AG20443 (cell line): Measurements from ENCODE around the gene FLYWCH2.
"Not testable (repeated sequence)": the region's sequence is repeated elsewhere in the genome, so short reads cannot be mapped to it uniquely, and the experiment has no call there.

Source experiments
- DNase-seq: peaks from one replicate; pipeline ENCODE4 v3.0.0; 2012; ENCODE audit warnings: low spot score, mixed read lengths

Gene FLYWCH2

DNA sequence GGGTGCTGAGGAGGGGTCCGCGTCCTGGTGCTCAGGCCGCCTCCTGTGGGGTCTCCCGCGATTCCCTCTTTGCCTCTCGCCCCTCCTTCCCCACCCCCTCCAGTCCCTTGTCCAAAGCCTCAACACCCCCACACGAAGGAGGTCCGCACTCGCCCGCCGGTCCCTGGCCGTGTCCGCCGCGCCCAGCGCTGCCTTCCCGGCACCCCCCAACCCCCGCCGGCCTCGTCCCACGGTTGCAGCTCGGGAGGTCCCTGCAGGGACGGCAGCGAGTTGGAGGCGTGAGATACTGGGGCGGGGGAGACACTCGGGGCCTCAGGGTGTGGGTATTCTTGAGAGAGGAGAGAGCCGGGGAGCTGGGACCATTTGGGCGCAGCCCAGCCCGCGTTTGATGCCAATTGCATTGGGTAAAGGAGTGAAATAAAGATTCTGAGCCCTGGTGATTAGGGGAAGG, 468 bp downstream of the FLYWCH2 start:
- DNase-seq = peak; percentile 44

DNA sequence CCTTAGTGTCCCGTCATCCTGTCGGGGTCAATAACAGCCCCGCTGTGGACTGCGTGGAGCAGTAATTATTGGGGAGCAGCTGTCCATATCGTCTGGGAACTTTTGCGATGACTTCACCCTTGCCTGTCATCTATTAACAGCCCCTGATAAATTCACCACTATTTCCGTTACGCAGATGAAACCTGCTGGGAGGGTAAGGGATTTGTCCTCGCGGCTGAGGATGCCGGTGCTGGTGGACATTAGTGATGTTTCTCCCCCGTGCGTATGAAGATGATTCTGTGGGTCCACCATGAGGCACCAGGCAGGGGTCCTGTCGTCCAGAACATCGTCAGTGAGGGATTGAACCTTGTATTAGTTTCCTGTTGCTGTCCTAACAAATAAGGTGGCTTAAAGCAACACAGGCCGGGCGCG, 1.0 kb downstream of the FLYWCH2 start:
- DNase-seq = no peak

- DNase-seq = no peak
Measured at GRCh38 chr16:2894231-2894630, 11.2 kb downstream of the FLYWCH2 start.

- no peak for DNase-seq
Measured at GRCh38 chr16:2895813-2896212, 12.8 kb downstream of the FLYWCH2 start.

DNA sequence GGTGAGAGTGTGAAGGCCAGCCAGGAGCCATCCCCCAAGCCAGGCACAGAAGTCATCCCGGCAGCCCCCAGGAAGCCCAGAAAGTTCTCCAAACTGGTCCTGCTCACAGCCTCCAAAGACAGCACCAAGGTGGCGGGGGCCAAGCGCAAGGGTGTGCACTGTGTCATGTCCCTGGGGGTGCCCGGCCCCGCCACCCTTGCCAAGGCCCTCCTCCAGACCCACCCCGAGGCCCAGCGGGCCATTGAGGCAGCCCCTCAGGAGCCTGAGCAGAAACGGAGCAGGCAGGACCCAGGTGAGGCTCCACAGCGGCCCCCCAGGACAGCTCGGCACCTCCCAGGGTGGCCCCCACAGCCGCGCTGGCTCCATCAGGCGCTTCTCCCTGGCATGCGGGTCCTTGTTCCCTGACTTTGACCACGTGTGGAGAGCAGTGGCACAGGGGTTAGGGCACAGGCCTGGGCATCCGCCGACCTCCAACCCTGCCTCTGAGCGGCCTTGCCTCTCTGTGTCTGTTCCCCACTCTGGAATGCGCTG, 13.5 kb downstream of the FLYWCH2 start:
- DNase-seq = no peak

DNA sequence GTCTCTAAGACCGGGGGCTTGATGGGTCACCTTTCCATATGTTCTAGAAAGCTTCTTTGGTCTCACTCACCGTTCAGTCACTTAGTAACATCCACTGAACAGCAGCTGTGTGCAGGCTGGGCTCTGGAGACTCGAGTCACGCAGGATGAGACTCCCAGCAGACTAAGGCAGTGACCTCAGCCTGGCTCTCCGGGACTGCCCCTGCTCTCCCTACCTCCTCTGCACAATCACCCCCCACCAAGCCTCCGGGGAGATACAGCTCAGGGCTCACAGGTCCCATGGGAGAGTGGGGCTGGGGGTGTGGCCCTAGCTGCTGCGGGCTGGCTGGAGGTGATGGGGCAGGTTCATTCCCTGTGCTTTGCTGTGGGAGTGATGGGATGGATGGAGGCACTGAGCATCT, 14.1 kb downstream of the FLYWCH2 start:
- no peak for DNase-seq

DNA sequence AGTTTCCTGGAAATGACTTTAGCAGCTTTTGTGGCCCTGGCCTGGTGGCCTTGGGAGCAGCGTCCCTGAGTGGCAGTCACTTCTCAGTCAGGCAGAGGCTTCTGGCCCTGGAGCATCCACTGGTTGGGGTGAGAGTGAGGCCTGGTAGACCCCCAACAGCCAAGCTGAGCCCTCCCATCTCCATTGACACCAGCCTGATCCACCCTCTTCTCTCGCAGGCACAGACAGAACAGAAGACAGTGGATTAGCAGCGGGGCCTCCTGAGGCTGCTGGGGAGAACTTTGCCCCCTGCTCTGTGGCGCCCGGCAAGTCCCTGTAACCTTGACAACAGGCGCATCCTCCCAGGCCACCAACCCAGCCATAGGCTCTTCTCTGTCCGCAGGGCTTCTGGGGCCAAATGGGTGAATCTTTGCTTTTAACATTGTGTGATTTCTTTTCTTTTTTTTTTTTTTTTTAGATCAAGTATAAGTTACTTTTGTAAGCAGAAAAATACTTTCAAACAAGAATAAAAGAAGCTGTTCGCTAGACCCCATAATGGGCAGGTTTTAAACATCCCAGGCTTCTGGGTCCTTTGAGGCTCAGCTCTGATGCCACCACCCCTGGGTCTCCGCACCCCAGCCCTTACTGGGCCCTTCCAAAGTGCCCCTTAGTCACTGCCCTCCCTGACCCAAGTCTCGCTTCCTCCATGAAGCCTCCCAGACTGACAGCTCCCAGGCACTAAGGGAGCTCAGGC, 16.0 kb downstream of the FLYWCH2 start:
- DNase-seq = no peak

GRCh38 chr16:2899564-2900072, 16.6 kb downstream of the FLYWCH2 start:
- no peak for DNase-seq

GRCh38 chr16:2900526-2901075, 17.6 kb downstream of the FLYWCH2 start:
- DNase-seq = no peak

GRCh38 chr16:2902337-2903130, 19.5 kb downstream of the FLYWCH2 start:
- no peak for DNase-seq

- DNase-seq = peak; percentile 90
Measured at GRCh38 chr16:2904100-2904921, 21.3 kb downstream of the FLYWCH2 start.

DNA sequence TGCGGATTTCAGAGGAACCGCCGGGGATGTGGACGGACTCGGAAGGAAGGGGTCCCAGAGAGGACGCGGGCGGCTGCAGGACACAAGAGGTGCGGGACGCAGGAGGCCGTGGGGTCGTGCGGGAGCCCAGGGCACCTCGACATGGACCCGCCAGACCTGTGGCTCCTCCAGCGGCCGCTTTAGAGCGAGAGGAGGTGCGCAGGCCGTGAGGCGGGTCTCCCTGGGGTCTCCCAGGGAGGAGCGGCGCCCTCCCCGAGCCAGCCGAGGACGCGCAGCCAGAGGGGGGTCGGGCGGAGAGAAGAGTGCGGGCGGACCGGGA, 21.9 kb downstream of the FLYWCH2 start:
- DNase-seq = no peak

GRCh38 chr16:2905241-2905987, 22.4 kb downstream of the FLYWCH2 start:
- DNase-seq = peak; percentile 98

DNA sequence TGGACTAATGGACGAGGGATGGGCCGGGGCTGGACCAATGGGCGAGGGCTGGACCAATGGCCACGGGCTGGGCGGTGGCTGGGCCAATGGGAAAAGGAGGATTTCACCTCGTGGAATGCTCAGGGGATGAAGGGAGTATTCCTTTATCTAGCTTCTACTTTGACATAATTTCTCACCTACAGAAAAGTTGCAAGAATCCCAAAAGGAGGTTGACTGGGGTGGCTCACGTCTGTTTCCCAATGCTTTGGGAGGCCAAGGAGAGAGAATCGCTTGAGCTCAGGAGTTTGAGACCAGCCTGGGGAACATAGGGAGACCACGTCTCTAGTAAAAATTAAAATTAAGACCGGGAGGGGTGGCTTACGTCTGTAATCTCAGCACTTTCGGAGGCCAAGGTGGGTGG, 23.0 kb downstream of the FLYWCH2 start:
- no peak for DNase-seq

DNA sequence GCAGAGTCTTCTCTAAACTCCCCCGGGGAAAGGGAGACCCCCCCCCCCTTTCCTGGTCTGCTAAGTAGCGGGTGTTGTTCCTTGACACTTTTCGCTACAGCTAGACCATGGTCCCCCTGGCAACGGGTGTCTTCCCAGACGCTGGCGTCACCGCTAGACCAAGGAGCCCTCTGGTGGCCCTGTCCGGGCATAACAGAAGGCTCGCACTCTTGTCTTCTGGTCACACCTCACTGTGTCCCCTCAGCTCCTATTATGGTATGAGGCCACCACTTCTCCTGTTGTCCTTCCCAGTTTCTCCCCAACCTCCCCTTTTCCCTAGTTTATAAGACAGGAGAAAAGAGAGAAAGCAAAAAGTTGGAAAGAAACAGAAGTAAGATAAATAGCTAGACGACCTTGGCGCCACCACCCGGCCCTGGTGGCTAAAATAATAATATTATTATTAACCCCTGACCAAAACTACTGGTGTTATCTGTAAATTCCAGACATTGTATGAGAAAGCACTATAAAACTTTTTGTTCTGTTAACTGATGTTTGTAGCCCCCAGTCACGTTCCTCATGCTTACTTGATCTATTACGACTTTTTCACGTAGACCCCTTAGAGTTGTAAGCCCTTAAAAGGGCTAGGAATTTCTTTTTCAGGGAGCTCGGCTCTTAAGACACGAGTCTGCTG, 24.2 kb downstream of the FLYWCH2 start:
- DNase-seq = not testable (repeated sequence)

GRCh38 chr16:2910441-2910969, 27.5 kb downstream of the FLYWCH2 start:
- no peak for DNase-seq

DNA sequence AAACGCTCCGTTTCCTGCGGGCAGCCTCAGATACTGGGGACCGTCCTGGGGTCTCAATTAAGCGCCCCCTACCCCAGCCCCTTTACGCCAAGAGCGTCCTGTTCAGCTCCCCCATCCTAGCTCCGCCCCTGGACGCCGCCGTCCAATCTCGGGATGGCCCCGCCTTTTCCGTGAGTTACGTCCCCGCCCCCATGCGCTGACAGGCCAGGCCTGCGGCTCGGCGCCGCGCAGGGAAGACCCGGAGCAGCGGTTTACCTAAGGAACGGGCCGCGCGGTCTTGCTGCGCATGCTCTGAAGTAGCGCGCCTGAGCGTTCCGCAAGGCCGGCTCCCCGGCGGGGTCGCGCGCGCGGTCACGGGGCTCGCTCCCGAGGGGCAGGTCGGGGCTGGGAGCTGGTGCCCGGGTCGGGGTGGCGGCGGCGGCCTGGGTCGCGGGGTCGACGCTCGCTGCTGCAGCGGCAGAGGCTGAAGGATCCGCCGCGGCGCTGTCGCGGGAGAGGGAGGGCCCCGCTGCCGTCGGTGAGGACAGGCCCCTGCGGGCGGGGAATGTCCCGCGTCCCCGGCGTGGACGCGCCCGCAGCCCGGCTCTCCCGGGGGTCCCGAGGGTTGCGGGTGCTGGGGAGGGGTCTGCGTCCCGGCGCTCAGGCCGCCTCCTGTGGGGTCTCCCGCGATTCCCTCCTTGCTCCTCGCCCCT, 28.8 kb downstream of the FLYWCH2 start, which contains the start of gene FLYWCH1:
TSS of gene FLYWCH1 (plus strand) at position 294 of the 692 bp plus-strand sequence. CDS start 17,755 bp downstream, outside the sequence.
- peak; percentile 97 for DNase-seq

DNA sequence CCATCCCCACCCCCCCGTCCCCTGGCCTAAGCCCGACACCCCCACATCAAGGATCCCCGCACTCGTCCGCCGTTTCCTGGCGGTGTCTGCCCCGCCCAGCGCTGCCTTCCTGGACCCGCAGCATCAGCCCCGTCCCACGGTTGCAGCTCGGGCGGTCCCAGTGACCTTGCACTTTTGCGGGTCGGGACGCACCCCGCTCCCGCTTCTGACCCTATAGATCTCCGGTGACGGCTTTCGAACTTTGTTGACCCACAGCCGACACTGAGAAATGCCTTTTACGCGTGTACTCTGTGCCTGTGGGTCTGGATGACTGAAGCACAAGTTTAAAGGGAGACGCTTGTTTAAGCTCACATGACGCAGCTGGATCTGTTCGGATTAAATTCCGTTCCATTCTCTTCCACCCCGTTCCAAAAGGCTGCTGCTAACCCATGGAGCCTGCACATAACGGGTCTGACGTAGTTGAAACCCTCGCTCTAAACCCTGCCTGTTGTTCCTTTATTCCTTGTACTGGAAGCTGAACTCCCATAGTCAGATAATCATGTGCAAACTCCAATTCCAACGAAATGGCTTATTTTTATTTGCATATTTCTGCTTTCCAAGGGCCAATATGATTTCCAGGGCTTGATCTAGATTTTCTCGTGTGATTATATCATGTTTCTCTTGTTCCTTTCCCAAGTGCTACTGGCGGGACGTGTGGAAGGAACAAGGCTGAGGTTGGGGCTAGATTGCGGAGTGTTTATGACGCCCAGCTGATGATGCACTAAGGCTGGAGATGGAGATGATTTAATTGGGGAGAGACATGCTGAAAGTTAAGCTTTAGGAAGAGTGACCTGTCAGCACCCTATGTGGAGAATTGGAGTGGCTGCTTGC, 29.6 kb downstream of the FLYWCH2 start:
- peak; percentile 41 for DNase-seq
